ENCODE data around the gene SCRN1.

DNA sequence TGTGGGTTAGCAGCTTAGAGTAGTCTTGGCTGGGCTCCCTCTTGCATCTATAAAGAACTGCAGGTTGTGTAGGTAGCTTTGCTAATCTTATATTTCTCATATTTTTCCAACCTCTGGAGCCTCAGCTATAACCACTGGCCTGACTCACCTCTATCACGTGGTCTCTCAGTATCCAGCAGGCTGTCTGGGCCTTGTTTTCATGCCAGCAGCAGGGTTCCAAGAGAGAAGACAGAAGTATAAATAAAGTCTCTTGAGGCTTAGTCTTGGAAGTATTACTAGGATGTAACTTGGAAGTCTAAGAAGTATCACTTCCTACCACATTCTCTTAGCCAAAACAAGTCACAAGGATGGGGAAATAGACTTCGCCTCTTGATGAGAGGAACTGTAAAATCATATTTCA lies 110.0 kb downstream of the SCRN1 start:
- no peak for TF ChIP-seq POLR2AphosphoS5 (IDR thresholded peaks at IDR 0.05; ENCODE audit: low read depth, low read length)
- no peak for TF ChIP-seq TAF1 (IDR thresholded peaks at IDR 0.05; ENCODE audit: borderline replicate concordance, insufficient read depth, low read length)
- TF ChIP-seq SIN3A (IDR thresholded peaks at IDR 0.05; ENCODE audit: borderline replicate concordance, insufficient read depth, low read length) = no peak
- TF ChIP-seq REST (IDR thresholded peaks at IDR 0.05; ENCODE audit: insufficient read depth in 1 of 2, low read depth in 2 of 2, low read length in 2 of 2) = no peak
- no peak for TF ChIP-seq FOXP2 (optimal IDR thresholded peaks at IDR 0.05; ENCODE audit: borderline replicate concordance, extremely low read depth, extremely low read length, insufficient read depth)
